Measurements from ENCODE around the gene PSMB8. TPM values are rescaled to one million over a fixed set of nuclear protein-coding genes. Genes with fewer than 3 reads are reported as not detected.

The PSMB8 gene
- total RNA-seq, 4 donors from 2014 or later, result 38.5 to 71.2 (median 42.3) TPM

DNA sequence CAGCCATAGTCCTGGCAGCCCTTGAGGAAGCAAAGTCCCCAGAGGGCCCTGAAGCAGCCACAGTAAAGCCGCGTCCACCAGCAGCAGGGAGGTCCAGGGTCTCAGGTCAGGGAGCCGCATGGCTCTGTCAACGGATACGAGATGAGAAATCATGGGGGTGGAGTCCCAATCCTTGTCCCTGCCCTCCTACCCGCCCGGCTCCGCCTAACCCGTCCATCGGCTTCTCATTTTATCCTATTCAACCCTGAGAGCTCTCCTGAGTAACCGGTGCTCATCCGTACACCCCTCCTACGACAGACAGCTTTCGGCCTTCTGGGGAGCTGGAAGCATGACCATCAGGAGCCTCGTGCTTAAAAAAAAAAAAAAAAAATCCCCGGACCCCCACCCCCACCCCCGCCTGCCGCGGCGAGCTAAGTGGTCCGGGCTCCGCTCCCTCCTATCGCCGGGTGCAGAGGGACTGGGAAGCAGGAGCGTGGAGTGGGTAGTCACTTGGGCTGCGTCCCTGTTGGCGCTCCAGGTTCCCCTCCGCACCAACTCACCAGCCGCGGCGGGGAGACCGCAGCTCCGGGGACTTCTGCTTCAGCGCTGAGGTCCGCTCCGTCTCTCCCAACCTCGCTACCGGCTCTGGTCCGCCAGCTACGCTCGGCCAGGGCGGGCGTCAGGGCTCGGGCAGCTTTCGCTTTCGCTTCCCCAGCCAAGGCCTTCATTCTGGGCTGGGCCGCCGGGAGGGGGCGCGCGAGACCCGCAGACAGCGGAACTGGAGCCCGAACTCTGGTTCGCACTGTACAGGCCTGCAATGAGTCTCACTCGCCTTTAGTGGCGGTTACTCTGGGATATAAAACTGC is 5.5 kb downstream of the PSMB8 start, which contains the start of gene TAP2:
Gene TAP2, minus strand, starts transcription at position 626 of the 845 bp plus-strand sequence. Its CDS starts 506 bp downstream, at position 120.
- peak; percentile 95 for DNase-seq (ENCODE audit: low spot score)

DNA sequence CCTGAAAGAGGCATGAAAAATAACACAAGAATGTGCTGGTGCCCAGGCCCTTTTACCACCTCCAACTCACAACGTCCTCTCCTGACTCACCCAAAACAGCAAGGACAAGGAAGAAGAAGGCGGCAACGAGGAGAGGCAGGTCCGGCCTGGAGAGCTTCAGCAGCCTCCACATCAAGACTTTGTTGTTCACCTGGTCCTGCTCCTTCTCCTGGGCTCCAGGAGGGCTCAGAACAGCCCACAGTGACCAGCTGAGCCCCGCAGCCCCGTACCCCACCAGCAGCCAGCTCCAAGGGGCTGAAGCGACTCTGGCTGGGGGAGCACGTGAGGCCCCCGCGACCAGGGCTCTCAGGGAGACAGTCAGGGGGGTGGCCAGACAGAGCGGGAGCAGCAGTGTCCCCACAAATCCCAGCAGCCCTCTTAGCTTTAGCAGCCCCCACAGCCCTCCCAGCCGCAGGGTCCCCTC is 6.2 kb downstream of the PSMB8 start:
- no peak for DNase-seq (ENCODE audit: low spot score)
- no peak for TF ChIP-seq CTCF (IDR thresholded peaks at IDR 0.05)
- ATAC-seq (ENCODE audit: low FRiP score), result peak; percentile 33

More for the DNA sequence above, 5.5 kb downstream of the PSMB8 start, which contains the start of gene TAP2:
- peak; percentile 97 for ATAC-seq (ENCODE audit: low FRiP score)
- peak in 2 of 3 donors; percentile 67 to 97 for TF ChIP-seq CTCF (IDR thresholded peaks at IDR 0.05)

DNA sequence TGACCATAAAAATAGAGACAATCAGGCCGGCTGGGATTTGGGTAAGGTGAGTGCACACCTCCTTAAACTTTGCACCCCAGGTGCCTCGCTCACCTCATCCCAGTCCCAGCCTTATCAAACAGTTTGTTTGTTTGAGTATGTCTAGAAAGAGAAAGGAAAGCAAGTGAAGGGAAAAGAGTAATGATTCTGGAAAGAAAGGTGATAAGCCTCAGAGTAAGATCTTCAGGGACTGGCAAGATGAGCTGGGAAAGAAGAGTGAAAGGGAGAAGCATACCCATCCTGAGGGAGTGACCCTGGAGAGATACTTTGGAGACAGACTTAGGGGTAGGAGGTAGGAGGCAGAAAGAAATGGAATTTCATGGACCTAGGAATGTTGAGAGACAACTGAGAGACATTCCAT is 7.0 kb downstream of the PSMB8 start:
- ATAC-seq (ENCODE audit: low FRiP score) (no peak), DNase-seq (ENCODE audit: low spot score) (no peak)
- no peak for TF ChIP-seq CTCF (IDR thresholded peaks at IDR 0.05)

DNA sequence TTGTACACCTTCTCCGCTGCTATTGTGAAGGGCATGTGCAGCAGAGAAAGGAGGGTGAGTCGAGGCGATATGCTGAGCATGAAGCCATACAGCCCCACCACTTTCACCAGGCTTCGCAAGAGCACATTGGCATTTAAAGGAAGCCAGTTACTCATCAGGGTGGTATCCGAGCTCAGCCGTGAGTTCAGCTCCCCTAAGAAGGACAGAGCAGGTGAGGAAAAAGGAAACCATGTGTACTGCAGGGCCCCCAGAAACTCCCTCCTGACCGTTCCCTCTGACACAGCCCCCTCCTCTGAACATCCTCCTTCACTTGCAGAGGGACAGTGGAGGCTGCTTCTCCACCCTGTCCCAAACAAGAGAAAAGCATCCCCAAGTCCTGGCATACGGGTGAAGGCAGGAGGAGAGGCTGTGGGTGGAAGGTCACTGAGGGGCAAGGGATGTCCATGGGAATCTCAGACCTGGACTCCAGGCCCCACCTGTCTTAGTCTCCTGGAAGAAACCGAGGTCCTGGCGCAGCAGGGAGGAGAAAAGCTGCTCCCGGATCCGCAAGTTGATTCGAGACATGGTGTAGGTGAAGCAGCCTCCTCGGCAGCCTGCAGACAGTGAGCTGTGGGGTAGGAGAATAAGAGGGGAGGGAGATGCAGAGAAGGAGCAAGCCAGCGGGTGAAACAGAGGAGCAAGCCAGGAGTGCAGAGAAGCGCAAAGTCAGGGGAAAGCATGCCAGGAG is 8.5 kb downstream of the PSMB8 start:
- DNase-seq (ENCODE audit: low spot score), result no peak
- ATAC-seq (ENCODE audit: low FRiP score), result no peak
- no peak for TF ChIP-seq CTCF (IDR thresholded peaks at IDR 0.05)

GRCh38 chr6:32833664-32834063 is 10.2 kb downstream of the PSMB8 start:
- DNase-seq (ENCODE audit: low spot score) (no peak), ATAC-seq (ENCODE audit: low FRiP score) (no peak)
- no peak for TF ChIP-seq CTCF (IDR thresholded peaks at IDR 0.05)

- DNase-seq (ENCODE audit: low spot score) (no peak), ATAC-seq (ENCODE audit: low FRiP score) (no peak)
- TF ChIP-seq CTCF (IDR thresholded peaks at IDR 0.05), result no peak
Measured at GRCh38 chr6:32832535-32832934, 11.3 kb downstream of the PSMB8 start.

Measured in omental fat pad (tissue), 4 donors.